ENCODE data around the gene GPER1.

GPER1 gene

GRCh38 chr7:1054438-1054837, 33.5 kb upstream of the GPER1 start:
- FAIRE-seq: no peak

DNA sequence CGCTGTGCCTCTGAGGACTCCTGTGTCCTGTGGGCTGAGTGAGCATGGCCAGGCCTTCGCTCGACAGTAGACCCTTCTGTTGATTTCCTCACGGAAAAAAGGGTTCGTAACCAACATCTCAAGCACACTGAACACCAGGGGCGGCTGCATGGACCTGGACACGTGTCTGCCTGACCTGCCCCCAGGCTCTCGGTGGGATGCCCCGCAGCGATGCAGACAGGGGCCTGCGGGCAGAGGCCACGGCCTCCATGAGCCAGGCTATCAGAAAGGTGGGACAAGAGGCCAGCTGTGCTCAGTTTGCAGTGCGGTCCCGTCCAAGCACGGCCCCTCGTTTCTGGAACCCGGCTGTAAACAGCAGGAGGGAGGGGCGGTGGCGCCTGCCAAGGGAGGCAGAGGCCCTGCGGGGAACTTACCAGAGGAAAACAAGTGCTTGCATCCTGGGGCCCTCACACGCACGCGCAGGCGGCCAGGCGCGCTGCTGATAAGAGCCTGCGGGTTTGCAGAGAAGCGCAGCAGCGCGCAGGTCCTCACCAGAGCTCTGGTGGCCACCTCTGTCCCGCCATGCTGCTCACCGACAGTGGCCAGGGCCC, 33.0 kb upstream of the GPER1 start:
- FAIRE-seq: no peak

DNA sequence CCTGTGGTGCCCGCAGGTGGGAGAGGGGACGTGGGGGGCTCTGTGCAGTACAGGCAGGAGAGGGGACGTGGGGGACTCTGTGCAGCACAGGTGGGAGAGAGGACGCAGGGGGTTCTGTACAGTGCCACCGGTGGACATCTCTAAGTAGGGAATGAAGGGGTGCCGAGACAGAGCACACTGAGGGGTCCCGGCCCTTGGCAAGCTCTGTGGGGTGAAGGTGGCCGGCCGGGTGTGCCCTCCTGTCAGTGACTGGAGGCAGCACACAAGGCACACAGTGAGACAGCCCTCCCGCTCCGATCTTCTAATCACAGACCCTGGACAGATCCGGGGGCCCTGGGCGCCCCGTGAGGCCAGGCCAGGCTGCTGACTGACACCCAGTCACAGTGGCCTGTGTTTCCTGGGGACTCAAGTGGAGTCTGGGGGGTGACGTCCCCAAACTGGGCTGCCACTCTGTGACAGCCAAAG, 32.4 kb upstream of the GPER1 start:
- FAIRE-seq: no peak

- FAIRE-seq: no peak
These were observed 31.7 kb upstream of the GPER1 start for GRCh38 chr7:1055956-1056784.

- FAIRE-seq: no peak
These were observed 31.0 kb upstream of the GPER1 start for GRCh38 chr7:1056785-1057410.

GRCh38 chr7:1057416-1058291, 30.3 kb upstream of the GPER1 start:
- FAIRE-seq: no peak

DNA sequence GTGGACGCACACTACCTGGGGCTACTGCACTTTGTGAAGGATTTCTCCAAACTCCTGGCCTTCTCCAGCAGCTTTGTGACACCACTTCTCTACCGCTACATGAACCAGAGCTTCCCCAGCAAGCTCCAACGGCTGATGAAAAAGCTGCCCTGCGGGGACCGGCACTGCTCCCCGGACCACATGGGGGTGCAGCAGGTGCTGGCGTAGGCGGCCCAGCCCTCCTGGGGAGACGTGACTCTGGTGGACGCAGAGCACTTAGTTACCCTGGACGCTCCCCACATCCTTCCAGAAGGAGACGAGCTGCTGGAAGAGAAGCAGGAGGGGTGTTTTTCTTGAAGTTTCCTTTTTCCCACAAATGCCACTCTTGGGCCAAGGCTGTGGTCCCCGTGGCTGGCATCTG, 29.6 kb upstream of the GPER1 start:
- no peak for FAIRE-seq

GRCh38 chr7:1058821-1059199, 29.1 kb upstream of the GPER1 start:
- FAIRE-seq: no peak

DNA sequence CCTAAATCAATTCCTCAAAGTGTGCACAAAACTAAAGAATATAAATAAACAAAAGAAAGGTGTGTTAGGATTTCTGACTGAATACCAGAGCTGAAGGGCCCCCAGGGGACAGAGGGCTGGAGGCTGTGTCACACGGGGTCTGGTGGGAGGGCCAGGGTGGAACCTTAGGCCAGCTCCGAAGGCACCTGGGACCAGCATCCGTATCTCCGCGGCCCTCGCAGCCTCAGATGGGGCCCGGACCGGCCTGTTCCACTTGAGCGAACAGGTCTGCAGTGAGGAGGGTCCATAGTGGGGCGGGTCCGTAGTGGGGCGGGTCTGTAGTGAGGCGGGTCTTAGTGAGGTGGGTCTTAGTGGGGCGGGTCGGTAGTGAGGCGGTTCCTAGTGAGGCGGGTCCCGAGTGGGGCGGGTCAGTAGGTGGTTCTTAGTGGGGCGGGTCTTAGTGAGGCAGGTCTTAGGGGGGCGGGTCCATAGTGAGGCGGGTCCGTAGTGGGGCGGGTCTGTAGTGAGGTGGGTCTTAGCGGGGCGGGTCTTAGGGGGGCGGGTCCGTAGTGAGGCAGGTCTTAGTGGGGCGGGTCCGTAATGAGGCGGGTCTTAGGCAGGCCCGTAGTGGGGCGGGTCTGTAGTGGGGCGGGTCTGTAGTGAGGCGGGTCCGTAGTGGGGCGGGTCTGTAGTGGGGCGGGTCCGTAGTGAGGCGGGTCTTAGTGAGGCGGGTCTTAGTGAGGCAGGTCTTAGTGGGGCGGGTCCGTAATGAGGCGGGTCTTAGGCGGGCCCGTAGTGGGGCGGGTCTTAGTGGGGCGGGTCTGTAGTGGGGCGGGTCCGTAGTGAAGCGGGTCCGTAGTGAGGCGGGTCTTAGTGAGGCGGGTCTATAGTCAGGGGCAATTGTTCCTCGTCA, 28.5 kb upstream of the GPER1 start:
- FAIRE-seq: no peak

DNA sequence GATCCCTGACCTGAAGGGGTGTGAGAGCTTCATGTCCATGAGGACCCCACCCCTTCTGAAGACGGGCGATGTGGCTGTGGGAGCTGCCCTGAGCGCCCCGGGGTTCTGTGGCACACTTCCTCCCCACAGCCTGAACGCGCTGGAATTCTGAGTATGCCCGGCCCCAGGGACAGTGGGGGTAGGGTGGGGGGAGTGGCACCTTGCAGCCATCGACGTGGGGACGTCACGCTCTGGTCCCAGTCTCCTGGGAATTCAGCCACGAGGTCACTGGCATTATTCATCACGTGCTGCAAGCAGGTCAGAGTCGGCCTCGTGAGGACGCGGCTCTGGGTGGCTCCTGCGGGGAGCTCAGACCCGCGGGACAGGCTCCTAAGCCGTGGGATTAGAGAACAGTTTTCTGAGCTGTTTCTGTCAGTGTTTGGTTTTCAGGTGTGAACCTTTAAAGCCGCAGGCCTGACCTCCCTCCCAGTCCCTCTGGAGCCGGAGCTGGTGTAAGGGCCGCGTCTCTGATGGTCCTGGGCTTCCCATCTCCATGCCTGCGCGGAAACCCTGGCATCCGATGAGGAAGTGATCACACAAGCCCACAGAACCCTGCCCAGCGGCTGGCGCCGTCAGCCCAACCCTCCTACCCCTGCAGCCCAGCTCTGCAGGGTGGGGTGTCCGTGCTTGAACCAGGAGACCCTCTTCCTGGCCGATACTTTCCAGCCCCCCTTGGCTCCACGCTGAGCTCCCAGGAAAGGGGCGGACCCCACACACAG, 27.4 kb upstream of the GPER1 start:
- no peak for FAIRE-seq

GRCh38 chr7:1061180-1061579, 26.7 kb upstream of the GPER1 start:
- no peak for FAIRE-seq

GRCh38 chr7:1062296-1063294, 25.3 kb upstream of the GPER1 start:
- no peak for FAIRE-seq

DNA sequence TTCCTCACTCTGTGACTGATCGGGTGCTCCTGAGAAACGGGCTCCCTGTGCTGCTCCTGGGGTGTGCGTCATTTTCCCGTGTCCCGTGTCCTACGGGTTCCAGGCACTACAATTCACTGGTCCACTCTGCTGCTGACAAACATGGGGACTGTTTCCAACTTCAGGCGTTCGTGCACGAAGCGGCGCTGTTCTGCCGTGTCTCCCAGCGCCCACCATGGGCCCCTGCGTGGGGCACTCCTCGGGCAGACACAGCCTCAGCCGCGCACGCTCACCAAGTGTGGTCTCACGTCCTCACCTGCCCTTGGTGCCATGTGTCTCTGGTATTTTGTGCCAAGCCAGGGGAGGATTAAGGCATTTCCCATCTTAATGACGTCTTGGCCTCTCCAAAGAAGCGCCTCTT, 24.6 kb upstream of the GPER1 start:
- no peak for FAIRE-seq

- FAIRE-seq: no peak
These were observed 23.3 kb upstream of the GPER1 start for GRCh38 chr7:1064581-1064980.

DNA sequence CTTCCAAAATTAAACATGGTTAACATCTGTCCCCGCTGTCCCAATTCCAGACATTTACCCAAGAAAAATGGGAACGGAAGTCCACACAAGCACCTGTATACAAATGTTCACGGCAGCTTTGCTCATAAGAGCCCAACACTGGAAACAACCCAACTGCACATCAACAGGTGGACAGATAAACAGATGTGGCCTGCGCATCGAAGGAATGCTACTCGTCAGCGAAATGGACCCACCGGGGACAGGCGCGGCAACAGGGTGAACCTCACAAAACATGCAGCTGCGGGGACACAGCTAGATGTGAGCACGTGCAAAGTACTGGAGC, 22.7 kb upstream of the GPER1 start:
- FAIRE-seq: no peak

DNA sequence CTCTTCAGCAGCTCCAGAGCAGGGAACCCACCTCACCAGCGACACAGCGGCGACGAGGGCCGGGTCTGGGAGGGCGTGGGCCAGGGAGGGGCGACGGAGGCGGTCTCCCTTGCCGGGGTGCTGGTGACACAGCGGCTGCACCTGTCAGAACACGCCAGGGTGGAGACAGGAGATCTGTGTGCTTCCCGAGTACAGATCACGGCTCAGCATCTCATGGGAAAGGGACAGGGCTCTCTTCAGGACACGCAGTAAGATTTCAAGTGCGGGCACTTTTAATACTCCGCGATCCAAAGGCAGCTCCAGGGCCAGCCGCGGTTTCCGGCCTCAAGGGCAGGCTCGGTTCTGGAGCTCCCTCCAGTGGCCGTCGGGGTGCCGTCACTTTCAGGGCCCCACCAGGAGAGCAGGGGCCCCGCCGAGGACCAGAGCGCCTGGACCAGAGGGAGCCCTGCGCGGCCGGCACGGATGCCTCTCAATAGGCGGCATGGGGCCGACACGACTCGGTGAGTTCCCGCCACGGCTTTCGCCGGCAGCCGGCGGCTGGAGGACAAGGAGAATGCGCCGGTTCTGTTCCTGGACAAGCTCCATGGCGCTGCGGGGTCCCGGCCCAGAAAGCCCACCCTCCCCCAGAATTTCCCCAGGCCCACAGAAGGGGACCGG, 22.2 kb upstream of the GPER1 start:
- FAIRE-seq: no peak

DNA sequence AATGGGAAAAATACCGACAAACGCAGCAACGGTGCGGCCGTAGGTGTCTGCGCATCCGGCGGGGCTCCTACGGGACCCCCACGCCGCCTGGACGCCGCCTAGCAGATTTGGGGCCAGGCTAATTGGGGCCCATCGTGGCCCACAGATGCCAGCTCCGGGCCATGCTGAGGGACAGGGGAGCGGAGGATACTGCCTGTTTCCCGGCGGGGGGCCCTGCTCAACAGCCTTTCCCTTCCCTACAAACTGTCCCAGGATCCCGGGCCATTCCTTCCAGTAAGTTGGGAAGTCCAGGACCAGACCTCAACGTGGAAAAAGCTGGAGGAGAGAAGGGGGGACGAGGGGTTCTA, 21.7 kb upstream of the GPER1 start:
- no peak for FAIRE-seq

DNA sequence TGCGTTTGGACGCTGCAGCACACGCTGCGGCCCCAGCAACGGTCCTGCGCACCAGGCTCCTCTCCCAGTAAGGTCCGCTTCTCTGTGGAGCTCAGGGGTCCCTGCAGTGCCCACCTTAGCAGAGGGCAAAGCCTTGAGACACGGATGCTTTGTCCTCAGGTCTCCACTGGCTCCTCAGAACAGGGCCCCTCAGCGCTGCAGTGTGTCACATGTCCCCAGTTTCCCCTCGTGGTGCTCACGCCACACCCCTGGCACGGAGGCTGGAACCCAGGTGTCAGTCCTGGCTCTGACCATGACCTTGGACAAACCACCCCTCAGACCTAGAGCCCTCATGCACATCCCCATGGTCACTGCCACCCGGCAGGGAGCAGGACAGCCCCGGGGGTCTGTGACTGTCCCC, 19.9 kb upstream of the GPER1 start:
- no peak for FAIRE-seq

- FAIRE-seq: no peak
These were observed 19.3 kb upstream of the GPER1 start for GRCh38 chr7:1068619-1069018.

- no peak for FAIRE-seq
These were observed 17.3 kb upstream of the GPER1 start for GRCh38 chr7:1070544-1071011.

Data from islet of Langerhans (tissue), 1 donor.